ENCODE measurements around the gene AGTRAP. TPM values are rescaled to one million over a fixed set of nuclear protein-coding genes. Genes with fewer than 3 reads are reported as not detected.
A peak's percentile ranks its signal among the peaks of the same experiment; 100 is the strongest.

The AGTRAP gene
- total and polyA plus RNA-seq, 9 of the 15 experiments (the other 6 are each of a cell fraction or from before 2014, with no cell fraction given) = 26.8 to 105 (median 57.5) TPM

DNA sequence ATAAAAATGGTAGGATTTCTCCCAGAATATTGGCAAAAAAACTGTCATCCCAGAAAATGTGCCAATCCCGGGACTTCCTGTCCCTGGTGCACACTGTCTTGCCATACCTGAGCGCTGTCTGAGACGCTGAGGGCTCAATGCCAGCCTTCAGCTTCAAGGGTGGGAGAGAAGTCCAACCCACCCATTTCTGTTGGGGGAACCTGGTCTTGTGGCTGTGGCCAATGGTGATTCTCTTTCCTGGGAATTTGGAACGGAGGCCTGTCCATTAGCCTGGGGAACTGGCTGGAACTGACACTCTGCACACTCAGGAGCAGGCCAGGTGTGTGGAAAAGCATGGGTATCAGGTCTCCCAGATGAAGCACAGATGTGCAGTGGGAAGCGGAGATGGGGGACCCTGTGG lies 63.2 kb downstream of the AGTRAP start (continued):
- no peak for TF ChIP-seq ZBTB11 (CRISPR knock-in tag; IDR thresholded peaks at IDR 0.05)
- peak; percentile 39; the same call in 1 of the 2 replicates for TF ChIP-seq ZNF311 (CRISPR knock-in tag; IDR thresholded peaks at IDR 0.05)
- TF ChIP-seq KAT7 (CRISPR knock-in tag; IDR thresholded peaks at IDR 0.05; ENCODE audit: borderline replicate concordance) = 0 out of 2 replicates have a peak, but pooled peaks have one; percentile 32
- TF ChIP-seq HMGN3 (IDR thresholded peaks at IDR 0.05; ENCODE audit: borderline replicate concordance, extremely low read depth, insufficient read length, low read depth, low read length) = no peak

DNA sequence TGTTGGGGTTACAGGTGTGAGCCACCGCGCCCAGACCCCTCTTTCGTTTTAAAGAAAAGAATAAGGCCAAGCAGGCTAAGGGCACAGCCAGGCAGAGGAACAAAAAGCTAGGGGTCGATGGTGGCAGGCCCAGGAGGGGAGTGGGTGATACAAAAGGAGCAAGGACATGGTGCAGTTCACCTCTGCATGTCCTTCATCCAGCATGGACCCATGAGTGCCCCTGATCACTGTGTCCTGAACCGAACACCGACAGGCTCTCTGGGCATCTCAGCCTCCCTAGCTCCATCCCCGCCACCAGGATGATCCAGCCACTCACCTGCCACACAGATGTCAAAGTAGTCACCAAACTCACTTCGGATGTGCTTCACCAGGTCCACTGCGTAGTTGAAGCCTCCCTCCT lies 64.0 kb downstream of the AGTRAP start:
- WGBS (ENCODE audit: insufficient coverage, low coverage, missing lambda C conversion rate) = 87% methylated on average over 9 of the region's 9 CpGs
- H3K36me3 ChIP-seq (ENCODE audit: control insufficient read depth, insufficient read depth, low read length) = peaks cover 55% of the 10 kb centered on the region
- H3K27me3 ChIP-seq (ENCODE audit: control insufficient read depth in 2 of 2, insufficient read depth in 2 of 2, low read length in 2 of 2) = no peaks in the 10 kb centered on the region
- no peak overlapping the region for H2AFZ ChIP-seq (ENCODE audit: low read depth, low read length)
- ATAC-seq (no peak), DNase-seq (ENCODE audit: extremely low read depth in 1 of 4, low spot score in 3 of 4) (no peak), FAIRE-seq (no peak)
- no peaks in the 10 kb centered on the region for H3K9me1 ChIP-seq (ENCODE audit: control insufficient read depth, insufficient read depth, low read length)
- intact Hi-C loops (cut with micrococcal nuclease) = loop anchor here (5.0 kb wide), 2 partner anchors 63 to 182 kb away; partner anchors contain the start of genes AGTRAP and MFN2
- H3K4me3 ChIP-seq = no peak overlapping the region
- no TSS peak for BruUV-seq (replicated peaks)
- 0 out of 2 replicates have a peak, but pooled peaks cover 5% of the 10 kb centered on the region for H4K20me1 ChIP-seq (replicated peaks; ENCODE audit: control insufficient read depth, insufficient read depth, low read length)
- ChIA-PET CTCF (ENCODE audit: low intra/inter-chr PET ratio) (no interaction called here), POLR2A (interaction anchor here (10.5 kb wide), 1 partner anchor 110 kb away, joined by 107 read pairs; no protein-coding TSS in a partner anchor)
- peak overlapping the region; percentile 92 for H3K4me2 ChIP-seq (ENCODE audit: insufficient read depth, low read length)
- peaks cover 81% of the 10 kb centered on the region for H3K79me2 ChIP-seq (ENCODE audit: control insufficient read depth, insufficient read depth, low read length)
- TF ChIP-seq WHSC1 (IDR thresholded peaks at IDR 0.05; ENCODE audit: low read length) = peak; percentile 96
- no peak for TF ChIP-seq NR2C1 (IDR thresholded peaks at IDR 0.05)
- TF ChIP-seq NR2C1 (tag; IDR thresholded peaks at IDR 0.05) = 0 out of 2 replicates have a peak, but pooled peaks have one; percentile 13
- no peak for TF ChIP-seq ZSCAN32 (CRISPR knock-in tag; IDR thresholded peaks at IDR 0.05)
- TF ChIP-seq, protein P1, sequence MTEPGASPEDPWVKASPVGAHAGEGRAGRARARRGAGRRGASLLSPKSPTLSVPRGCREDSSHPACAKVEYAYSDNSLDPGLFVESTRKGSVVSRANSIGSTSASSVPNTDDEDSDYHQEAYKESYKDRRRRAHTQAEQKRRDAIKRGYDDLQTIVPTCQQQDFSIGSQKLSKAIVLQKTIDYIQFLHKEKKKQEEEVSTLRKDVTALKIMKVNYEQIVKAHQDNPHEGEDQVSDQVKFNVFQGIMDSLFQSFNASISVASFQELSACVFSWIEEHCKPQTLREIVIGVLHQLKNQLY (CRISPR knock-in tag; conservative IDR thresholded peaks at IDR 0.05) = no peak
- TF ChIP-seq RBFOX2 (IDR thresholded peaks at IDR 0.05; ENCODE audit: low read depth, low read length) = peak; percentile 26; the same call in 1 of the 2 replicates
- TF ChIP-seq SP1 (CRISPR knock-in tag; IDR thresholded peaks at IDR 0.05) = no peak
- peak; percentile 21; the same call in 1 of the 2 replicates for TF ChIP-seq USF1 (CRISPR knock-in tag; IDR thresholded peaks at IDR 0.05)
- peak overlapping the region; percentile 71 to 89; a peak in 3 of 4 replicates for H3K9ac ChIP-seq (ENCODE audit: insufficient read depth in 1 of 2, low read depth in 2 of 2, low read length in 2 of 2)
- peak overlapping the region; percentile 100 for H3K27ac ChIP-seq (ENCODE audit: extremely low read depth, low read depth, low read length)
- peaks cover 73% of the 10 kb centered on the region in 2 experiments for H3K4me1 ChIP-seq (replicated peaks in 1 of 2; ENCODE audit: control insufficient read depth in 2 of 2, insufficient read depth in 2 of 2, low read length in 2 of 2)
- no peaks in the 10 kb centered on the region for H3K9me3 ChIP-seq (replicated peaks; ENCODE audit: control insufficient read depth, insufficient read depth, low read depth, low read length)
- in situ Hi-C loops (cut with MboI) = no loop called here
